ENCODE measurements around the gene TMC1.
A peak's percentile ranks its signal among the peaks of the same experiment; 100 is the strongest.
"Not testable (repeated sequence)": the region's sequence is repeated elsewhere in the genome, so short reads cannot be mapped to it uniquely, and the experiment has no call there.

TMC1 gene

DNA sequence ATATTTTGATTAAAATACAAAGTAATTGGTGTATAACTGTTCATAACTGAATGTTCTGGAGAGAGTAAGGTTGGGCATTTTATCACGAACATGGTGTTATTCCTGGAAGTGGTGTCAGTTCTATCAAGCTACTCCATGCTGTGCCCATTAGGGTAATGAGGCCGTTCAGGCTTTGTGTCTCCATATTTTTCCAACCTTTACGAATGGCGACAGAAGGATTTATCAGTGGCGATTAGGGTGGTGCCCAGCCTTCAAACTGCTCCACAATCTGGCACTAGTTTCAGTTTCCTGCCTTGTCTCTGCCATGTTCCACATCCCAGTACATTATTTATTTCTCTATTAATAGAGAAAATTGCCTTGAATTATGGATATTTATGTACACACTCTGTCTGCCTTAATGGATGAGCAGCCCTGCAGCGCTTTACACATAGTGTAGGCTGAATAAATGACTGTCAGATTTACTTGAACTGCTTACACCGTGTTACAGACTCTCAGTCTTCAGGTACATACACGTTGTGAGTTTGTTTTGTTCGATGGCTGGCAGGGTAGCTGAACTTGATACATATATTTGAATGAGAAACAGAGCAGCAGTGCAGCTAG lies 23.9 kb upstream of the TMC1 start:
- no peak for DNase-seq (ENCODE audit: extremely low read depth, low read depth)
- TF ChIP-seq, protein P1, sequence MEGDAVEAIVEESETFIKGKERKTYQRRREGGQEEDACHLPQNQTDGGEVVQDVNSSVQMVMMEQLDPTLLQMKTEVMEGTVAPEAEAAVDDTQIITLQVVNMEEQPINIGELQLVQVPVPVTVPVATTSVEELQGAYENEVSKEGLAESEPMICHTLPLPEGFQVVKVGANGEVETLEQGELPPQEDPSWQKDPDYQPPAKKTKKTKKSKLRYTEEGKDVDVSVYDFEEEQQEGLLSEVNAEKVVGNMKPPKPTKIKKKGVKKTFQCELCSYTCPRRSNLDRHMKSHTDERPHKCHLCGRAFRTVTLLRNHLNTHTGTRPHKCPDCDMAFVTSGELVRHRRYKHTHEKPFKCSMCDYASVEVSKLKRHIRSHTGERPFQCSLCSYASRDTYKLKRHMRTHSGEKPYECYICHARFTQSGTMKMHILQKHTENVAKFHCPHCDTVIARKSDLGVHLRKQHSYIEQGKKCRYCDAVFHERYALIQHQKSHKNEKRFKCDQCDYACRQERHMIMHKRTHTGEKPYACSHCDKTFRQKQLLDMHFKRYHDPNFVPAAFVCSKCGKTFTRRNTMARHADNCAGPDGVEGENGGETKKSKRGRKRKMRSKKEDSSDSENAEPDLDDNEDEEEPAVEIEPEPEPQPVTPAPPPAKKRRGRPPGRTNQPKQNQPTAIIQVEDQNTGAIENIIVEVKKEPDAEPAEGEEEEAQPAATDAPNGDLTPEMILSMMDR (IDR thresholded peaks at IDR 0.05; ENCODE audit: low read depth, low read length): no peak

GRCh38 chr9:72506615-72507014 lies 14.8 kb upstream of the TMC1 start:
- TF ChIP-seq, protein P1 (IDR thresholded peaks at IDR 0.05; ENCODE audit: low read depth, low read length): no peak
- no peak for DNase-seq (ENCODE audit: extremely low read depth, low read depth)

DNA sequence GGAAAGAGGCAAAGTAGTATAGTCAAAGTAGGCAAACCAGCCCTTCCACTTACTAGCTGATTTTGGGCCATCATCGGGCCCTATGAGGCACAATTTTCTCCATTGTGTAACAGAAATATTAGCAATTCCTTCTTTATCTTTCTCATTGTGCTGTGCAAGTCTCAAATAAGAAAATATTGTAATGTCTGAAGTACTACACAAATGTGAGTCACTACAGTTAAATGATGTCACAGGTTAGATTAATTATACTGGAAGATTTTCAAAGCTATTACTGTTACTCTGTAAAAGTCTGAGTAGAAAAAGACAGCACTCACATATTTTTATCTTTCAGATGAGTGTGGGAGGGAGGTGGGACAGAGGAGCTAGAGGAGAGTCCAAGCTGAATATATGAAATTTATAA lies 12.4 kb upstream of the TMC1 start:
- no peak for DNase-seq (ENCODE audit: extremely low read depth, low read depth)
- TF ChIP-seq, protein P1 (IDR thresholded peaks at IDR 0.05; ENCODE audit: low read depth, low read length): no peak

- no peak for DNase-seq (ENCODE audit: extremely low read depth, low read depth)
- TF ChIP-seq, protein P1 (IDR thresholded peaks at IDR 0.05; ENCODE audit: low read depth, low read length): no peak
These were observed 11.8 kb upstream of the TMC1 start for GRCh38 chr9:72509635-72510034.

- not testable (repeated sequence) for DNase-seq (ENCODE audit: extremely low read depth, low read depth)
These were observed 397 bp upstream of the TMC1 start for GRCh38 chr9:72521011-72521410.

- DNase-seq (ENCODE audit: extremely low read depth, low read depth): peak; percentile 79
- TF ChIP-seq, protein P1 (IDR thresholded peaks at IDR 0.05; ENCODE audit: low read depth, low read length): no peak
These were observed 3.6 kb downstream of the TMC1 start for GRCh38 chr9:72524820-72525540.

GRCh38 chr9:72526901-72527800 lies 5.7 kb downstream of the TMC1 start:
- DNase-seq (ENCODE audit: extremely low read depth, low read depth): peak; percentile 86
- TF ChIP-seq, protein P1 (IDR thresholded peaks at IDR 0.05; ENCODE audit: low read depth, low read length): no peak; the same call in 1 of the 2 replicates

Data from AG09319 (cell line).